NCI-H345 treated with DMSO at 0.1 percent for 48 hours (cell line): ENCODE measurements around the gene CCDC141.

Source experiments
- DNase-seq: peaks from one replicate; lab custom pipeline; 2025; ENCODE audit not compliant: unreplicated experiment; lab: John Stamatoyannopoulos, UW

CCDC141 gene

GRCh38 chr2:178799305-178799704 is 250.6 kb downstream of the CCDC141 start:
- no peak for DNase-seq

GRCh38 chr2:178796079-178796677 is 253.8 kb downstream of the CCDC141 start:
- DNase-seq: peak; percentile 13

- no peak for DNase-seq
Measured at GRCh38 chr2:178787934-178788333, 262.0 kb downstream of the CCDC141 start.

GRCh38 chr2:178787155-178787554 is 262.8 kb downstream of the CCDC141 start:
- no peak for DNase-seq

- DNase-seq: no peak
Measured at GRCh38 chr2:178783889-178784288, 266.0 kb downstream of the CCDC141 start.

GRCh38 chr2:178782236-178782635 is 267.7 kb downstream of the CCDC141 start:
- DNase-seq: no peak
